Epithelial cell of proximal tubule (primary cell): ENCODE measurements around the gene MARK4. TPM values are rescaled to one million over a fixed set of nuclear protein-coding genes. Genes with fewer than 3 reads are reported as not detected.

Source experiments
- DNase-seq: peaks from one replicate; pipeline ENCODE4 v3.0.0-alpha.2; 2011; ENCODE audit warnings: low read depth
- H3K4me3 ChIP-seq: 2 replicates; pipeline ENCODE4 v1.5.1; 2011; ENCODE audit warnings: low read depth, mild to moderate bottlenecking, low read length
- total RNA-seq: library from RNA; depleted of rRNA; stranded (reverse); fragments of >200 nt; gene quantifications from 2 replicates; pipeline ENCODE4 v1.2.3, GENCODE V29; 2015
- TF ChIP-seq, protein P1 (sequence below): conservative IDR thresholded peaks from 2 replicates; pipeline ENCODE4 v1.5.1; 2012; ENCODE audit warnings: low read depth, mild to moderate bottlenecking, low read length

Gene MARK4
- total RNA-seq, 1 donor from 2014 or later = 12.6 TPM

DNA sequence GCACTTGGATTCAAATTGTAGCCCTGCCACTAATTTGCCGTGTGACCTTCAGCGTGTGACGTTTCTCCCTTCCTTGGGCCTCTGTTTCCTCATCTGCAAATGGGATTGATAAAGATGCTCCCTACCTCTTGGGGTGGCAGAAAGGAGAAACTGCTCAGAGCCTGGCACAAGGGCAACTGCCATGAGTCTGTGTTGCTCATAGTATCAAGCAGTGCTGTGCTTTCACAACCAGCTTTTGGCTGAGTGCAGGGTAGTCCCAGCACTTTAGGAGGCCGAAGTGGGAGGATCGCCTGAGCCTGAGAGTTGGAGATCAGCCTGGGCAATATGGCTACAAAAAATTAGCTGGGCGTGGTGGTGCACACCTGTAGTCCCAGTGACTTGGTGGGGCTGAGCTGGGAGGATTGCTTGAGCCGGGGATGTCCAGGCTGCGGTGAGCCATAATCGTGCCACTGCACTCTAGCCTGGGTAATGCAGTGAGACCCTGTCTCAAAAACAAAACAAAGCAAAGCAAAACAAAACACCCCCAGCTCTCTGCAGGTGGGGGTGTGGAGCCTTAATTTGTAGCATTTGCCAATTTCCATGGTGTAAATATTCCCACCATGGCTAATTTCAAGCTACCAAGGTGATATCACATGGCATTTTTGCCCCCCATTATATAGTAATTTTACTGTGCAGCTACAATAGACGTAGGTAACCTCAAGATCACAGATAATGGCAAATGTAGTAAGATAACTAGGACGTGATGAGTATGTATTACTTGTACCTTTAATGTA is 1.6 kb upstream of the MARK4 start:
- TF ChIP-seq, protein P1, sequence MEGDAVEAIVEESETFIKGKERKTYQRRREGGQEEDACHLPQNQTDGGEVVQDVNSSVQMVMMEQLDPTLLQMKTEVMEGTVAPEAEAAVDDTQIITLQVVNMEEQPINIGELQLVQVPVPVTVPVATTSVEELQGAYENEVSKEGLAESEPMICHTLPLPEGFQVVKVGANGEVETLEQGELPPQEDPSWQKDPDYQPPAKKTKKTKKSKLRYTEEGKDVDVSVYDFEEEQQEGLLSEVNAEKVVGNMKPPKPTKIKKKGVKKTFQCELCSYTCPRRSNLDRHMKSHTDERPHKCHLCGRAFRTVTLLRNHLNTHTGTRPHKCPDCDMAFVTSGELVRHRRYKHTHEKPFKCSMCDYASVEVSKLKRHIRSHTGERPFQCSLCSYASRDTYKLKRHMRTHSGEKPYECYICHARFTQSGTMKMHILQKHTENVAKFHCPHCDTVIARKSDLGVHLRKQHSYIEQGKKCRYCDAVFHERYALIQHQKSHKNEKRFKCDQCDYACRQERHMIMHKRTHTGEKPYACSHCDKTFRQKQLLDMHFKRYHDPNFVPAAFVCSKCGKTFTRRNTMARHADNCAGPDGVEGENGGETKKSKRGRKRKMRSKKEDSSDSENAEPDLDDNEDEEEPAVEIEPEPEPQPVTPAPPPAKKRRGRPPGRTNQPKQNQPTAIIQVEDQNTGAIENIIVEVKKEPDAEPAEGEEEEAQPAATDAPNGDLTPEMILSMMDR = no peak
- no peak for DNase-seq
- no peak overlapping the region for H3K4me3 ChIP-seq

- DNase-seq = no peak
- TF ChIP-seq, protein P1 = no peak
- peak overlapping the region; percentile 69 for H3K4me3 ChIP-seq
These were observed 747 bp upstream of the MARK4 start for GRCh38 chr19:45250216-45250831.

DNA sequence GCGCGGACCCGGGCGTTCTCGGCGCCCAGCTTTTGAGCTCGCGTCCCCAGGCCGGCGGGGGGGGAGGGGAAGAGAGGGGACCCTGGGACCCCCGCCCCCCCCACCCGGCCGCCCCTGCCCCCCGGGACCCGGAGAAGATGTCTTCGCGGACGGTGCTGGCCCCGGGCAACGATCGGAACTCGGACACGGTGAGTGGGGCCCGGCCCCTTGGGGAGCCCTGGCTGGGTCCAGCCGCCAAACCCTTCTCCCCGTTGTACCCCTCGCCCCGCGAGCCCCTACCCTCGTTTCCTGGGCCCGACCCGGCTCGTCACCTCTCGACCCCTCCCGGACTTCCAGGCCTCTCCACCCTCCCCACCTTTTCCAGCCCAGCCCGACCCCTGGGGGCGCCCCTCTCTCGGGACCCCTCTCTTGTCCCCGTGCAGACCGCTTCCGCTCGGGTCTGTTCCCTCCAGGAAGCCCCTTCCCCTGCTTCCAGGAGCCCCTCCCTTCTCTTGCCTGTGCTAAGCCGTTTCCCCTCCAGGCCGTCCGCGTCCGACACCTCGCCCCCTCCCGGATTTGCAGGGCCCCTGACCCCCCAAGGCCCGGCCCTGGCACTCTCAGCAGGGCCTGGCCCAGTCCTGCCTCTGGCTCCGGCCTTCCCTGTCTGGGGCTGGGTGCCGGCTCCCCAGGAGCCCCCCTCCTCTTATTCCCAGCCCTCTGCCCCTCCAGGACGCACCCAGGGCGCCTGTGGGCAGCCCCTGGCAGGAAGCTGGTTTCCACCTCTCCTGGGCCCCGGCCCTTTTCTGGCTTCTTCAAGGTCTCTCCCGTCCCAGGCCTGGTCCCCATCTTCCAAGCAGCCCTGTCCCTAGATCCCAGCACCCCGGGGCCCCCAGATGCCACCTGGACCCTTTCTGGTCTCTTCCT is 632 bp downstream of the MARK4 start:
- H3K4me3 ChIP-seq = peak overlapping the region; percentile 92
- no peak for DNase-seq
- TF ChIP-seq, protein P1 = no peak

DNA sequence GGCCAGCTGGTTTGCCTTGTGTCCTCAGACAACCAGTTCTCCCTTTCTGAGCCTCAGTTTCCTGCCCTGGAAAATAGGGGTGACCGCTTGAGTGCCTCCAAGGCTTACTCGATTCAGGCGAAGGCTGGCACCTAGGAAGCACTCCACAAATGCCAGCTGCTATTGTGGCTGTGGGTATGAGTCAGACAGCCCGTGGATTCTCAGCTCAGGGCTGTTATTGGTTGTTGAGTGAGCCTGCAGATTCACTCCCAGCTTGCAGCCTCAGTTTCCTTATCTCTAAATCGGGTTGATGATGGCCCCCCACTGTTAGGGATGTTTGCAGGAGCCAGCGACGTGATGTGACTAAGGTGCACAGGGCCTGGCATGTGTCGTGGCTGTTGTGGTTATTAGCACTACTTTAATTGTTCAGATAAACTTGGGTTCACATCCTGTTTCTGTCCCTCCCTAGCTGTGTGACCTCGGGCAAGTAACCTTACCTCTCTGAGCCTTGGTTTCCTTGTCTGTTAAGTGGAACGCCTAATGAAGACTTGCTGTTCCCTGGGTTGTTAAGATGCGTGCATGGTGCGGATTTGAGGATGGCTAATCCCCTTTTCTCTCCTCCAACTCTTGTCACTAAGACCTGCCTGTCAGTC is 2.4 kb downstream of the MARK4 start:
- no peak for DNase-seq
- TF ChIP-seq, protein P1 = no peak
- peak overlapping the region; percentile 11 for H3K4me3 ChIP-seq

GRCh38 chr19:45254044-45254531 is 3.0 kb downstream of the MARK4 start:
- TF ChIP-seq, protein P1 = peak; percentile 37
- no peak overlapping the region for H3K4me3 ChIP-seq
- DNase-seq = no peak

DNA sequence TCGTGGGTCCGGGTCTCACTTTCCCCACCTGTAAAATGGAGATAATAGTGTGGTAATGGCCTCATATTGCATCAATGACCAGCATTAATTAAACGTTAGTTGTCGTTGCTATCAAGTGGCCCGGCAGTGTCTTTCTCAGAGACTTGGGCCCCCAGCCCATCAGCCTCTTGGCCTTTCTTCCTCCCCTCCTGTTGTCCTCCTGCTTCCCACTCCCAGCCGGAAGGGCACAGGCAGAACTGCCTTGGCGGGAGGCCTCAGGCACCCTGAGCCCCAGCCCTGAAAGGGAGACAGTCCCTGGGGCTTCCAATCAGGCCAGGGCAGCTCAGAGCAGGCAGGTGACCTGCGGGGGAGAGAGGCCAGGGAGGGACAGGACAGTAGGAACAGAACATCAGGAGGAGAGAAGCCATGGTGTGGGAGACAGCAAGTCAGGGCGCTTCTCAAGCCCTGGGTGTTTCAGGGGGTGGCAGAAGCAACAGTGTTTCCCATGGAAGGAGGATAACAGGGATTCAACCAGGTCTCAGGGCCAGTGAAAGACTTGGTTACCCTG is 4.6 kb downstream of the MARK4 start:
- no peak for DNase-seq
- TF ChIP-seq, protein P1 = no peak
- no peak overlapping the region for H3K4me3 ChIP-seq
